GM23248 (cell line): ENCODE measurements around the gene CACNB2. TPM values are rescaled to one million over a fixed set of nuclear protein-coding genes. Genes with fewer than 3 reads are reported as not detected.

Experiments
- DNase-seq: peaks from one replicate; pipeline ENCODE4 v3.0.0-alpha.2; 2015
- H2AFZ ChIP-seq: fragments of 200-600 bp; sonication (generic); 2 replicates; pipeline ENCODE4 v1.6.1; 2016; ENCODE audit warnings: antibody characterized with exemption
- H3F3A ChIP-seq: fragments of 200-600 bp; sonication (generic); 2 replicates; pipeline ENCODE4 v1.6.1; 2016; ENCODE audit warnings: mild to moderate bottlenecking, antibody characterized with exemption, mixed run types; ENCODE audit not compliant: insufficient read depth
- H3K27ac ChIP-seq: fragments of 200-600 bp; sonication (generic); 2 replicates; pipeline ENCODE4 v1.5.1; 2016; ENCODE audit warnings: mild to moderate bottlenecking
- H3K27me3 ChIP-seq: fragments of 200-600 bp; sonication (generic); replicated peaks from 2 replicates; pipeline ENCODE4 v1.6.1; 2016; ENCODE audit warnings: mild to moderate bottlenecking; ENCODE audit not compliant: insufficient read depth
- H3K36me3 ChIP-seq: fragments of 200-600 bp; sonication (generic); 2 replicates; pipeline ENCODE4 v1.6.1; 2016; ENCODE audit warnings: low read depth, mild to moderate bottlenecking
- H3K4me1 ChIP-seq: fragments of 200-600 bp; sonication (generic); 2 replicates; pipeline ENCODE4 v1.6.1; 2016; ENCODE audit warnings: mild to moderate bottlenecking; ENCODE audit not compliant: insufficient read depth
- H3K4me2 ChIP-seq: fragments of 200-600 bp; sonication (generic); one replicate; pipeline ENCODE4 v1.6.1; 2016; ENCODE audit warnings: mild to moderate bottlenecking; ENCODE audit not compliant: unreplicated experiment
- H3K4me3 ChIP-seq: fragments of 200-600 bp; sonication (generic); 2 replicates; pipeline ENCODE4 v1.5.1; 2016; ENCODE audit warnings: mild to moderate bottlenecking
- H3K79me2 ChIP-seq: fragments of 200-600 bp; sonication (generic); 2 replicates; pipeline ENCODE4 v1.6.1; 2016; ENCODE audit warnings: mild to moderate bottlenecking; ENCODE audit not compliant: insufficient read depth
- H3K9ac ChIP-seq: fragments of 200-600 bp; sonication (generic); 2 replicates; pipeline ENCODE4 v1.6.1; 2016; ENCODE audit warnings: mild to moderate bottlenecking
- H3K9me2 ChIP-seq: fragments of 200-600 bp; sonication (generic); 2 replicates; pipeline ENCODE4 v1.6.1; 2016; ENCODE audit warnings: mixed run types, mild to moderate bottlenecking, moderate library complexity; ENCODE audit not compliant: insufficient read depth
- H3K9me3 ChIP-seq: fragments of 200-600 bp; sonication (generic); one replicate; pipeline ENCODE4 v1.6.1; 2017; ENCODE audit warnings: low read depth
- H4K20me1 ChIP-seq: fragments of 200-600 bp; sonication (generic); 2 replicates; pipeline ENCODE4 v1.6.0; 2016; ENCODE audit not compliant: insufficient read depth
- EZH2 ChIP-seq: fragments of 200-600 bp; sonication (generic); IDR thresholded peaks from 2 replicates; pipeline ENCODE4 v1.6.1; 2018; ENCODE audit warnings: antibody characterized with exemption, mild to moderate bottlenecking; ENCODE audit not compliant: insufficient read depth, poor library complexity, severe bottlenecking
- EZH2phosphoT487 ChIP-seq: fragments of 200-600 bp; sonication (generic); IDR thresholded peaks from 2 replicates; pipeline ENCODE4 v1.6.1; 2018; ENCODE audit warnings: antibody characterized with exemption, moderate library complexity, mild to moderate bottlenecking, low read depth; ENCODE audit not compliant: insufficient read depth
- WGBS, 2 experiments: methylation state at CpG; one replicate each; pipeline ENCODE4 v1.1.6; 2015 to 2017; ENCODE audit warnings: low lambda C conversion rate in 2 of 2, low coverage in 1 of 2; ENCODE audit errors: missing lambda C conversion rate in 2 of 2; 5-methylcytosine and 5-hydroxymethylcytosine counted together
- in situ Hi-C: fragments of 300-500 bp; cut with MboI; formaldehyde crosslinking; loops from 2 replicates; pipeline ENCODE4 v1.15.0; 2020
- polyA plus RNA-seq: library from polyadenylated mRNA; unstranded; fragments of >200 nt; fragmentation: Nextera tagmentation; extraction: Ambion mirVana; gene quantifications from 2 replicates; pipeline ENCODE4 v1.2.1, GENCODE V29; 2016
- total RNA-seq: library from RNA; depleted of rRNA; stranded (reverse); fragments of >200 nt; shearing (Covaris generic); gene quantifications from 2 replicates; pipeline ENCODE4 v1.2.3, GENCODE V29; 2014

CACNB2 gene
- total and polyA plus RNA-seq, 2 experiments from 2014 or later: 0.31 to 0.32 TPM

- H3K36me3 ChIP-seq: no peaks in the 10 kb centered on the region
- WGBS, 2 experiments: 57 to 58% methylated on average over 4 of the region's 4 CpGs
- H3K4me2 ChIP-seq: no peak overlapping the region
- no peak overlapping the region for H3K9ac ChIP-seq
- in situ Hi-C loops: loop anchor here (25.0 kb wide), 1 partner anchor 623 kb away; the partner anchor contains the start of gene HACD1
- no peaks in the 10 kb centered on the region for H3K9me2 ChIP-seq
- no peaks in the 10 kb centered on the region for H4K20me1 ChIP-seq
- no peak for TF ChIP-seq EZH2
- TF ChIP-seq EZH2phosphoT487: no peak
- H3K79me2 ChIP-seq: no peaks in the 10 kb centered on the region
- H3K4me1 ChIP-seq: peaks cover 17% of the 10 kb centered on the region
- H3K27me3 ChIP-seq: no peaks in the 10 kb centered on the region
- H3K4me3 ChIP-seq: no peak overlapping the region
- H3F3A ChIP-seq: peaks cover 16% of the 10 kb centered on the region
- H2AFZ ChIP-seq: no peak overlapping the region
- H3K27ac ChIP-seq: no peak overlapping the region
- H3K9me3 ChIP-seq: no peaks in the 10 kb centered on the region
- no peak for DNase-seq
Measured at GRCh38 chr10:18235477-18235876, 95.3 kb downstream of the CACNB2 start.

- no peaks in the 10 kb centered on the region for H3K9me2 ChIP-seq
- H3K9me3 ChIP-seq: no peaks in the 10 kb centered on the region
- DNase-seq: no peak
- TF ChIP-seq EZH2phosphoT487 (no peak), EZH2 (no peak)
- H2AFZ ChIP-seq: no peak overlapping the region
- WGBS, 2 experiments: 91% methylated on average over 3 of the region's 3 CpGs
- no peaks in the 10 kb centered on the region for H3K27me3 ChIP-seq
- H4K20me1 ChIP-seq: no peaks in the 10 kb centered on the region
- H3K36me3 ChIP-seq: no peaks in the 10 kb centered on the region
- H3K4me3 ChIP-seq: no peak overlapping the region
- no peak overlapping the region for H3K4me2 ChIP-seq
- H3K79me2 ChIP-seq: no peaks in the 10 kb centered on the region
- in situ Hi-C loops: loop anchor here (25.0 kb wide), 1 partner anchor 624 kb away; the partner anchor contains the start of gene HACD1
- peaks cover 8% of the 10 kb centered on the region; the same call in 1 of the 2 replicates for H3K4me1 ChIP-seq
- H3K27ac ChIP-seq: no peak overlapping the region
- no peak overlapping the region for H3K9ac ChIP-seq
- H3F3A ChIP-seq: 0 out of 2 replicates have a peak, but pooled peaks cover 15% of the 10 kb centered on the region
Measured at GRCh38 chr10:18236756-18237155, 96.5 kb downstream of the CACNB2 start.

GRCh38 chr10:18238870-18239485 lies 98.8 kb downstream of the CACNB2 start:
- H3F3A ChIP-seq: 0 out of 2 replicates have a peak, but pooled peaks cover 15% of the 10 kb centered on the region
- in situ Hi-C loops: loop anchor here (25.0 kb wide), 1 partner anchor 627 kb away; the partner anchor contains the start of gene HACD1
- H3K4me1 ChIP-seq: peaks cover 5% of the 10 kb centered on the region; the same call in 1 of the 2 replicates
- H3K4me2 ChIP-seq: no peak overlapping the region
- H4K20me1 ChIP-seq: no peaks in the 10 kb centered on the region
- H3K9me2 ChIP-seq: no peaks in the 10 kb centered on the region
- H3K9ac ChIP-seq: no peak overlapping the region
- DNase-seq: peak; percentile 78
- H3K27me3 ChIP-seq: no peaks in the 10 kb centered on the region
- H3K4me3 ChIP-seq: no peak overlapping the region
- WGBS, 2 experiments: 39 to 44% methylated on average over 8 of the region's 8 CpGs
- no peak overlapping the region for H2AFZ ChIP-seq
- H3K36me3 ChIP-seq: no peaks in the 10 kb centered on the region
- no peak overlapping the region for H3K27ac ChIP-seq
- H3K79me2 ChIP-seq: no peaks in the 10 kb centered on the region
- H3K9me3 ChIP-seq: no peaks in the 10 kb centered on the region
- no peak for TF ChIP-seq EZH2phosphoT487
- no peak for TF ChIP-seq EZH2

GRCh38 chr10:18240185-18240882 lies 100.1 kb downstream of the CACNB2 start:
- Histone ChIP-seq H3K79me2 (no peaks in the 10 kb centered on the region), H3K9ac (peak overlapping the region; percentile 31; the same call in 1 of the 2 replicates), H3K4me2 (peak overlapping the region; percentile 57), H3K27ac (no peak overlapping the region), H3K4me3 (peak overlapping the region; percentile 54), H3K36me3 (no peaks in the 10 kb centered on the region), H2AFZ (peak overlapping the region; percentile 49), H3F3A (0 out of 2 replicates have a peak, but pooled peaks cover 15% of the 10 kb centered on the region), H3K9me2 (no peaks in the 10 kb centered on the region), H3K4me1 (peaks cover 5% of the 10 kb centered on the region; the same call in 1 of the 2 replicates), H3K9me3 (no peaks in the 10 kb centered on the region), H3K27me3 (no peaks in the 10 kb centered on the region), H4K20me1 (no peaks in the 10 kb centered on the region)
- TF ChIP-seq EZH2phosphoT487 (no peak), EZH2 (no peak)
- WGBS, 2 experiments: 37 to 48% methylated on average over 12 of the region's 12 CpGs
- in situ Hi-C loops: loop anchor here (25.0 kb wide), 1 partner anchor 628 kb away; the partner anchor contains the start of gene HACD1
- DNase-seq: peak; percentile 42
